ES-I3 (cell line): Measurements from ENCODE around the gene SUPT7L.
"Not testable (repeated sequence)": the region's sequence is repeated elsewhere in the genome, so short reads cannot be mapped to it uniquely, and the experiment has no call there.

Experiments
- H3K36me3 ChIP-seq: 2 replicates; pipeline ENCODE4 v1.6.1; 2013; ENCODE audit warnings: mild to moderate bottlenecking, low read length, control low read depth, moderate library complexity; ENCODE audit not compliant: insufficient read depth
- H3K4me1 ChIP-seq: 2 replicates; pipeline ENCODE4 v1.6.1; 2013; ENCODE audit warnings: mild to moderate bottlenecking, control low read depth, low read length; ENCODE audit not compliant: insufficient read depth
- H3K9ac ChIP-seq: 2 replicates; pipeline ENCODE4 v1.6.1; 2013; ENCODE audit warnings: low read depth, mild to moderate bottlenecking, low read length, moderate library complexity
- H3K9me3 ChIP-seq: 2 replicates; pipeline ENCODE4 v1.6.1; 2013; ENCODE audit warnings: mild to moderate bottlenecking, low read length, moderate library complexity; ENCODE audit not compliant: control insufficient read depth, insufficient read depth

Gene SUPT7L

DNA sequence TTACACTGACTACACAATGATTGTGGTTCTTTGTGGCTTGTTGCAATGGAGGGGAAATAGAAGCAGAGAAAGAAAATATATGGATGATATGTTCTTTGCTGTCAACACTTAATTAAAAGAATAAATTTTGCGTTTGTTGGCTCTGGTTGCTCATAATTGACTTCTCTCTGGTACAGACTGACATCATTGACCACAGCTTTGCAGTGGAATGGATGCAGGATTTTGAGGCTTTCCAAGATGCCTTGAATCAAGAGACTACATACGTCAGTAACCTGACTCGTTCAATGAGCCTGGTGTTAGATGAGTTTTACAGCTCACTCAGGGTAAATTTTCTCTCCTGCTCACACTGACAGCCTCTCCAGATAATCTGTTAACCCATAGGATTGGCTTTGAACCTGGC, 24.7 kb downstream of the SUPT7L start:
- H3K9ac ChIP-seq = no peak overlapping the region
- peaks cover 20% of the 10 kb centered on the region for H3K36me3 ChIP-seq
- no peaks in the 10 kb centered on the region for H3K9me3 ChIP-seq
- no peaks in the 10 kb centered on the region for H3K4me1 ChIP-seq

DNA sequence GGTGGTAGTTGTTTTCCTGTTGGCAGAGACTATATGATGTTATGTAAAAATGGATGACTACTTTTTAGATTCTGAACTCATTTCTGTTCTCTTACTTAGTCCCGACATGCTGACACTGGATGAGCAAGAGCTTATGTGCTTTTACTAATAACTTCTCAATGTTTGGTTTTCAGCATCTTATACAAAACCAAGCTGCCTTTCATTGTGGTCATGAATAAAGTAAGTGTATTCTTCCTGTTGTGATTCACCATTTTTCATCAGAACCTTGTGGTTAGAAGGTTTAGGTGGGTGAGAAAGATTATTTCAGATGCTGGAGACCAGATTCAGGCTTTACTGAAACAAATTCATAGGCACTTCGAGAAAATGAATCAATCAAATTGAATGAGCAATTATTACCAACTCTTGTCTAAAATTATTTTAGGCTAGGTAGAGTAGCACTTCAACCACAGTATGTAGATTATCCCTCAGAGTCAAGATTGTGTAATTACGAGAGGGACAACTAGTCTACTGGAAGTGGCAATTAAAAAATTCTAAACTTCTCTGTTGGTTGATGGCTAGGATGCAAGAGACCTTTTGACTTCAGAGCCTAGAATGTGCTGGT, 25.3 kb downstream of the SUPT7L start:
- Histone ChIP-seq H3K4me1 (no peaks in the 10 kb centered on the region), H3K9me3 (no peaks in the 10 kb centered on the region), H3K9ac (no peak overlapping the region), H3K36me3 (peaks cover 20% of the 10 kb centered on the region)

DNA sequence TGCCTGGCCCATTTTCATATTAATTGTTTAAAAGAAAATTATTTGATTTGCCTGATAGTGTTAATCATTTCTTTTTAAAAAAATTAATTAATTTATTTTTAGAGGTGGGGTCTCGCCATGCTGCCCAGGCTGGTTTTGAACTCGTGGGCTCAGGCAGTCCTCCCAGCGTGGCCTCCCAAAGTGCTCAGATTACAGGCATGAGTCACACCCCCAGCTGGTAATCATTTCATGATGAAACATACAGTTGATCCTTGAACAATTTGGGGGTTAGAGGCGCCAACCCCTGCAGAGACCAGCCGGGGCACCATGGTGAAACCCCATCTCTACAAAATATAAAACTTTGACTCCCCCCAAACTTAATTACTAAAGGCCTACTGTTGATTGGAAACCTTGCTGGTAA, 26.6 kb downstream of the SUPT7L start:
- no peak overlapping the region for H3K9ac ChIP-seq
- H3K9me3 ChIP-seq = no peaks in the 10 kb centered on the region
- peaks cover 23% of the 10 kb centered on the region for H3K36me3 ChIP-seq
- no peaks in the 10 kb centered on the region for H3K4me1 ChIP-seq

- Histone ChIP-seq H3K9me3 (no peaks in the 10 kb centered on the region), H3K9ac (no peak overlapping the region), H3K4me1 (no peaks in the 10 kb centered on the region), H3K36me3 (peaks cover 24% of the 10 kb centered on the region)
Measured at GRCh38 chr2:27634291-27634690, 29.1 kb downstream of the SUPT7L start.

GRCh38 chr2:27630257-27630656, 33.2 kb downstream of the SUPT7L start:
- peaks cover 14% of the 10 kb centered on the region; the same call in 1 of the 2 replicates for H3K36me3 ChIP-seq
- not testable (repeated sequence) for H3K9me3 ChIP-seq, H3K9ac ChIP-seq, H3K4me1 ChIP-seq

DNA sequence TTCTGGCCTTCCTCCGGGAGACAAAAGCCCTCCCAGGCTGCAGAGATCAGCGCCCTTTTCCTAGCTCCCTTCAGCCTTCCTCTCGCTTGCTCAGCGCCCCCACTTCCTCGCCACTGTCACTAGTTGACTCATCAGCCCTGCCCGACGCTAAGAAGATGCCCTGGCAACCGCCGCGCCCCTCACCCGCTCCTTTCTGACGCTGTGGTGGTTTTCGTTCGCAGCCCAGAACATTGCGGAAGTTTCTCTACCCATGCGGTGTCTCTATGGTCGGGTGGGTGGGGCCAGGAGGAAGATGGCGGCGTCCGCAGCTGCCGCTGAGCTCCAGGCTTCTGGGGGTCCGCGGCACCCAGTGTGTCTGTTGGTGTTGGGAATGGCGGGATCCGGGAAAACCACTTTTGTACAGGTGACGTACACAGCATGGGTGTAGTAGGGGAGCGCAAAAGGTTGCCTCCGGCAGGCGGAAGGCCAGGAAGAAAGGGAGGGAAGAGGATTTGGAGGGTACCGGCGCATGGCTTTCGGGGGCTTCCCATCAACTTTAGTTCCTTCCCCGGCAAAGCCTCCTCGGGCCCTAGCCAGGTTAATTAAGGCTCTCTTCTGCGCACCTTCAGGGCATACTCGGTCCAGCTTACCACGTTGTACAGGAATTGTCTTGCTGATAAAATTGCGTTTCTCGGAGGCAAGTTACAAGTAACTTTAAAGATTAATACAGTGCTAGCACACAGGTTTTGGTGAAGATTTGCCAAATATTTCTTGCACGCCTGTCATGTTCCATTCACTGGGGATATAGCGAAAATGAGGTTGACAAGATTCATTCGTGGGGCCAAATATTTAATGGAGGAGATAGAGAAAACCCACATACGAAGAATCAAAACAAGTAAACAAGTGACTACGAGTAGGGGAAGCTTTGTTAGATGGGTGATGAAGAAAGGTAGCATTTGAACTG, 34.4 kb downstream of the SUPT7L start, which contains the start of the genes CCDC121 and GPN1:
Gene CCDC121 (minus strand): TSS at position 246 of the 943 bp plus-strand sequence. CDS start 1,213 bp downstream, outside the sequence.
Gene GPN1 (plus strand): TSS at position 284 of the 943 bp plus-strand sequence. CDS start 9 bp downstream, at position 293.
- peaks cover 11% of the 10 kb centered on the region; the same call in 1 of the 2 replicates for H3K36me3 ChIP-seq
- no peaks in the 10 kb centered on the region for H3K9me3 ChIP-seq
- H3K9ac ChIP-seq = peak within 1 kb of the TSS; percentile 84
- no peaks in the 10 kb centered on the region for H3K4me1 ChIP-seq

GRCh38 chr2:27627963-27628766, 35.2 kb downstream of the SUPT7L start:
- Histone ChIP-seq H3K36me3 (peaks cover 11% of the 10 kb centered on the region; the same call in 1 of the 2 replicates), H3K9me3 (no peaks in the 10 kb centered on the region), H3K4me1 (peaks cover 5% of the 10 kb centered on the region; the same call in 1 of the 2 replicates), H3K9ac (peak overlapping the region; percentile 84)

- H3K9ac ChIP-seq, H3K9me3 ChIP-seq, H3K36me3 ChIP-seq: not testable (repeated sequence)
- H3K4me1 ChIP-seq = peaks cover 16% of the 10 kb centered on the region
Measured at GRCh38 chr2:27626921-27627320, 36.5 kb downstream of the SUPT7L start.

- H3K9me3 ChIP-seq, H3K36me3 ChIP-seq, H3K9ac ChIP-seq: not testable (repeated sequence)
- H3K4me1 ChIP-seq = peaks cover 22% of the 10 kb centered on the region
Measured at GRCh38 chr2:27626323-27626722, 37.1 kb downstream of the SUPT7L start.

GRCh38 chr2:27624943-27625342, 38.5 kb downstream of the SUPT7L start:
- H3K4me1 ChIP-seq = peaks cover 25% of the 10 kb centered on the region
- peaks cover 7% of the 10 kb centered on the region; the same call in 1 of the 2 replicates for H3K36me3 ChIP-seq
- no peaks in the 10 kb centered on the region for H3K9me3 ChIP-seq

DNA sequence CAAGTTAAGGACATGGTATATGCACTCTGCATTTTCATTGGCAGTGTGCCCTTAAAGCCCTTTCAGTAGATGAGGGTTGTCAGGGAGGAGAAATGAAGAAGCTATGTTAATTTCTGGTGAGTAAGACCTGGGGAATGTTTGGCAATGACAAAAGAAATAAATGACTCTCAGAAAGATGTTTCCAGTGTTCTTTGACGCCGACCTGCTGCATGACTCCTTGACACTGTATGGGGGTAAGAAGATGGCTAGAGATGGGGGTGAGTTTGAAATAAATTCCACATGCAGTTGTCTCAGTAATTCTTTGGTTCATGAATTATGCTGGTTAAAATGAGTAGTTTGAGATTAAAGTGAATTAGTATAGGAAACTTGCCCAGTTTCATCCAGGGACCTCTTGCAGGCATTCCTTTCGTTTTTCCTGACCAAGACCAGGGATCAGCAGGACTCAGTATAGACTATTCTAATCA, 40.5 kb downstream of the SUPT7L start:
- Histone ChIP-seq H3K4me1 (peaks cover 25% of the 10 kb centered on the region), H3K36me3 (peaks cover 10% of the 10 kb centered on the region), H3K9ac (no peak overlapping the region), H3K9me3 (no peaks in the 10 kb centered on the region)

More at GRCh38 chr2:27624943-27625342, 38.5 kb downstream of the SUPT7L start:
- H3K9ac ChIP-seq = no peak overlapping the region

GRCh38 chr2:27621524-27621923, 41.9 kb downstream of the SUPT7L start:
- H3K9ac ChIP-seq = no peak overlapping the region
- no peaks in the 10 kb centered on the region for H3K9me3 ChIP-seq
- peaks cover 25% of the 10 kb centered on the region for H3K4me1 ChIP-seq
- H3K36me3 ChIP-seq = peaks cover 20% of the 10 kb centered on the region

DNA sequence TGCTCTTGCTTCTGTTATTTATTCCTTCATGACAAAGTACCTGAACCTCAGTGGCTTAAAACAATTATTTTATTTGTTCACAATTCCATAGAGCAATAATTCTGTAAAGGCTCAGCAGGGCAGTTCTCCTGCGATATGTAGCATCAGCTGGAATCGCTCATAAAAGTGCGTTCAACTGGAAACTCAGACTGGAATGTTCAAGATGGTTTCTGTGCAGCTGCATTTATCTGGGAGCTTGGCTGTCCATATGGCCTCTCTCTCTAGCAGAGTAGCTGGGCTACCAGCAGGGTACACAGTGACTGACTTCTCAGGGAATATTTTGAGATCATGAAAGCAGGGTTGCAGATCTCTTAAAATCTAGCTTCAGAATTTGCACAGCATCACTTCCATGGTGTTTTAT, 48.1 kb downstream of the SUPT7L start:
- Histone ChIP-seq H3K9ac (no peak overlapping the region), H3K36me3 (peaks cover 27% of the 10 kb centered on the region)

DNA sequence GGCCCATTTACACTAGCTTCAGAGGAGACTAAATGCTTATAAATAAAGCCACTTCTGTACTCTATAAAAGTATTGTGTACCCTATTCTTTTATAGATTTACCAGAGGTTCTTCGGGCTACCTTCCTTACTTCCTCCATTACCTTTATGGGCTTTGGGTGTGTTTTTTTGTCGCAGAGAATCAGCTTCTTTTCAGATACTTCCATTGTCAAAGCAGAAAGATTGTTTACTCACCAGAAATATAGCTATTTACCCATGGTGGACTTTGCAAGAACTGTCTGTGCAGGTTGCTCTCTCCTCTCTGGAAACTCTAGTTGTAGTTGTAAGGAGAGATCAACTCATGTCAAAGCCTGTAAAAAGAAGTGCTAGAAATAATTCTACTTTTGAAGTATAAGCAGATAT, 49.4 kb downstream of the SUPT7L start:
- no peaks in the 10 kb centered on the region for H3K4me1 ChIP-seq
- no peaks in the 10 kb centered on the region for H3K9me3 ChIP-seq
- peaks cover 27% of the 10 kb centered on the region for H3K36me3 ChIP-seq
- no peak overlapping the region for H3K9ac ChIP-seq

More for the DNA sequence above, 48.1 kb downstream of the SUPT7L start:
- Histone ChIP-seq H3K9me3 (no peaks in the 10 kb centered on the region), H3K4me1 (no peaks in the 10 kb centered on the region)
